Activated T-cell treated with anti-CD3 and anti-CD28 coated beads for 1 hour (primary cell): Measurements from ENCODE around the gene PMAIP1.
A peak's percentile ranks its signal among the peaks of the same experiment; 100 is the strongest.
"Not testable (repeated sequence)": the region's sequence is repeated elsewhere in the genome, so short reads cannot be mapped to it uniquely, and the experiment has no call there.

Experiments used
- DNase-seq: peaks from one replicate; pipeline ENCODE4 v3.0.0-alpha.2; 2020; ENCODE audit warnings: low read depth

Gene PMAIP1

DNA sequence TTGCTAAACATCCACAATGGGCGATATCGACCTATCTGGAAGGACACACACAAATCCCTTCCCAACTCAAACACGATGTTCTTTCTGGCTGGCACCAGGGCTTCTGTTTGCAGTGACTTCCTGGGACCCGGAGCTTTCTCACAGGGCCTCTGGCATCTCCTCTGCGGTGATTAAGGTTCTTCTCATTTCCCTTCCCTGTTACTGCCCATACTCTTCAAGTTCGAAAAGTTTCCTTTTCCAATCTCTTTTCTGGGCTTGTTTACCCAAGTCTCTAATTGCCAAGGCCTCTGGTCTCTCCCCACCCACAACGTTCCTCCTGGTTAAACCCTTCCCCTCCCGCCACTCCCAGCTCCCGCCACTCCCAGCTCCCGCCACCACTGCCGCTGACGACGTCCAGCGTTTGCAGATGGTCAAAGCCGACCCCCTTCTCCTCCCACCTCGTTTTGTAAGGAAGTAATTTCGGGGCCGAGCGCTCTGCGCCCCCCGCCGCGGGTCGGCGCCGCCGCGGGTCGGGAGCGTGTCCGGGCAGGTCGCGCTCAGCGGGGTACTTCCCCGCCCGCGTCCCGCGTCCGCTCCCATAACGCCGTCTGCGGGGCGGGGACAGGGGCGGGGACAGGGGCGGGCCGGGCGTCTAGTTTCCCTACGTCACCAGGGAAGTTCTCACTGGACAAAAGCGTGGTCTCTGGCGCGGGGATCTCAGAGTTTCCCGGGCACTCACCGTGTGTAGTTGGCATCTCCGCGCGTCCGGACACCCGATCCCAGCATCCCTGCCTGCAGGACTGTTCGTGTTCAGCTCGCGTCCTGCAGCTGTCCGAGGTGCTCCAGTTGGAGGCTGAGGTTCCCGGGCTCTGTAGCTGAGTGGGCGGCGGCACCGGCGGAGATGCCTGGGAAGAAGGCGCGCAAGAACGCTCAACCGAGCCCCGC, at the start of gene PMAIP1:
Gene PMAIP1 (plus strand): TSS at position 699 of the 924 bp plus-strand sequence. CDS start 182 bp downstream, at position 881.
- peak; percentile 76 for DNase-seq

DNA sequence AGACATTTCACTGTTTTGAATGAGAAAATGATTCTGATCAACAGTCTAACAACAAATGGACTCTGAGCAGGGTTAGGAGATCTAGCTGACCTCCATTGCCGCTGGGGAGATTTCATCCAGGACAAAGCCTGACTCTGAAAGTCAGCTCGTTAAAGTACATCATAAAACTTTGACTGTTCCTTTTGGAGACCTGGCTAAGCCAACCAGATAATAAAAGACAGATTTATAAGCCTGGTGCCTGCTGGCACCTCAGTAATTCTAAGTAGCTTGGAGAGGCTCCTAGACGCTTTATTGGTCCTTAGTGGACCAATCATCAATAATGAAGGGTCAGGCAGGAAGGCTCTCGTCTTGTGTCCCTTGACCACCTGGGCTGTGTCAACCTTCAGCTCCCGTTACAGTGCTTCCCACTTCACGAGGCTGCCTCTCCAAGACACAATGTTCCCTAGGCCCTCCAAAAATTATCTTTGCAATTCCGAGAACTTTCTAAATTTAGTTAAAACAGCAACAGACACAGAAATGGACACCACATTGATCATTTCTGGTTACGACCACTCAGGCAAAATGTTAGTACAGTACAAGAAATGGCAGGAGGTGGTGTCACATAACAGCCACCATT, 47.9 kb upstream of the PMAIP1 start:
- no peak for DNase-seq

GRCh38 chr18:59852548-59852947, 47.2 kb upstream of the PMAIP1 start:
- no peak for DNase-seq

DNA sequence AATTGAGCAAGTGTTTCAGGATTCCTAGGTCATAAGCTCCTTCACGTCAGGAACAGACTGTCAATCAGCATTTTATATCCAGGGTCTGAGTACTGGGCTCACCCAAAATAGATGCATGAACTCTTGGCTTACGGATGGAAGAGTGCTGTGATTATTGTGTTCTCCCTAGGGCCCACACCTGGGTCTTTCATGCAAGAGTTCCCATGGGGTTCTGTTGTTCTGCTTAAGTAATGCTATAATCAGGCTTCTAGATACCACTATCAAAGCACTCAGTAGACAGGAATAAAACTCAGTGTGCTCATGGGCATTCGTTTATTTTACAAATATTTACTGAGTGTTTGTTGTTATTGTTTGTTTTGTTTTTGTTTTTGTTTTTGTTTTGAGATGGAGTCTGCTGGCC, 46.4 kb upstream of the PMAIP1 start:
- DNase-seq: no peak

DNA sequence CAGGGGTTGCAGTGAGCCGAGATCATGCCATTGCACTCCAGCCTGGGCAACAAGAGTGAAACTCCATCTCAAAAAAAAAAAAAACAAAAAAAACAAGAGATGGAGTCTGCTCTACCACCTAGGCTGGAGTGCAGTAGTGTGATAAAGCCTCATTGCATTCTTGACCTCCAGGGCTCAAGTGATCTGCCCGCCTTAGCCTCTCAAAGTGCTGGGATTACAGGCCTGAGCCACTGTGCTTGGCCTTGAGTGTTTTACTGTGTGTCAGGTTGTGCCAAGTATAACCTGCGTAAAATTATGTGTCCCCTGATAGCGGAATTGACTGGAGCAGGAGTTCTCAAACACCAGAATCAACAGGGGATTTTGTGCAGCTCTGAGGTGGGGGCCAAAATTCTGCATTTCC, 45.8 kb upstream of the PMAIP1 start:
- DNase-seq: not testable (repeated sequence)

- no peak for DNase-seq
Measured at GRCh38 chr18:59861009-59861408, 38.8 kb upstream of the PMAIP1 start.

DNA sequence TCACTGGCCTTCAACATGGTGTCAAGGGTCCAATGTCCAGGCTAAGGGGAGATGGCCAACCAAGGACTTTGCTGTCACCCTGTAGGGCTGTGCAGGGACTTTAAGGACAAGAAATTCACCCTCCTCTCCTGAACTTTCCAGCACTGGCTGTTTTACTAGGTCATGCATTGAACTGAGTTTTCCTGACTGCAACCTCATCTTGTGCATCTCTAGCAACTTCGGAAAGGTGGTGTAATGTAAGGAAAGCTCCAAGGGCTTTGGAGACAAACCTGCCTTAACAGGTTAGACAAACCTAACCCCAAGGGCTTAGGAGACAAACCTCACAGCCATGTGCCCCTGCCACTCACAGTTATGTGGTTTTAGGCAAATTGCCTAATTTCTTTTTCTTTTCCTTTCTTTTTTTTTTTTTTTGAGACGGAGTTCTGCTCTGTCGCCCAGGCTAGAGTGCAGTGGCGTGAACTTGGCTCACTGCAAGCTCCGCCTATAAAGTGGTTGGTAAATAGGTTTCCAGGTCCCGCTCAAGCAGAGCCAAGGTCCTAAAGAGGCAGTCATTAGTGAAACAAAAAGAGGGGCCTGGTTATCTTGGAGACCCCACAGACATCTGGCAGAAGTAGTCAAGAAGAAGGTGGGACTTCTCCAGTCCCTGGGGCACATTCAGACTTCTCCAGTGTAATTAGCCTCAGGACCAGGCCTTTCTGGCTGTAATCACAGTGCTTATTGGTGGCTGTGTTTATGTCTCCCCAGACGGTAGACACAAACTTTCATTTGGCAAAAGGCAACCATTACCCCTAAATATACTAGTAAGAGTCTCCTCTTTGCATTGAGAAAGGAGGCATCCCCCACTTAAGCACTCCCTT, 37.6 kb upstream of the PMAIP1 start:
- DNase-seq: no peak

- DNase-seq: no peak
Measured at GRCh38 chr18:59865241-59865986, 34.4 kb upstream of the PMAIP1 start.

DNA sequence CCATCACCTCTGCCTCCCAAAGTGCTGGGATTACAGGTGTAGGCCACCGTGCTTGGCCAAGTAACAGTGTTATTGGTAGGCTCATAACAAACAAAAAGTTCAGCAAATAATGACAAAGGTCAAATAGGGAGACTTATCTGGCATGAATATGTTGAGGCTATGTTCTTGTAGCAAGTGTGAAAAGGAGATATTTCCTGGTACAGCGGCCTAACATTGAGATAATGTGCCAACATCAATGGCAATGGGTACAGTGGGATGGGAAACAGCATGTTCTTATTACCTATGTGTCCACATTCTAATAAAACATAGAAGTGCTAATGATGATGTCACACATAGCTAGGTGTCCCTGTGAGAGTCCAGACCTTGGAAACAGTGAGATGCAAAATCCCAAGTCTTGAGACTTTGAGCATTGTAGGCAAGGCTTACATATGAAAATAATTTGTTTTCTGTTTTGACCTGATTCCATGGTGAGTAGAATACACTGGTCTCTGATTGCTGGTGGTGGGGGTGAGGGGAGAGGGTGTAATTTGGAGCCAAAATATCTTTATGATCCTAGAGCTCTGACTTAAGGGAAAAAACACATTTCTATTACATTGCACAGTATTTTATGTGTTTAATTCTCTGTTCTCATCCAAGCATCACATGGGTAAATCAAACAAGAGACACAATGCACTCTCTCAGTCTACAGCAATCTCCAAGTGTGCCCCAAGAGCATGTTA, 33.1 kb upstream of the PMAIP1 start:
- DNase-seq: no peak

DNA sequence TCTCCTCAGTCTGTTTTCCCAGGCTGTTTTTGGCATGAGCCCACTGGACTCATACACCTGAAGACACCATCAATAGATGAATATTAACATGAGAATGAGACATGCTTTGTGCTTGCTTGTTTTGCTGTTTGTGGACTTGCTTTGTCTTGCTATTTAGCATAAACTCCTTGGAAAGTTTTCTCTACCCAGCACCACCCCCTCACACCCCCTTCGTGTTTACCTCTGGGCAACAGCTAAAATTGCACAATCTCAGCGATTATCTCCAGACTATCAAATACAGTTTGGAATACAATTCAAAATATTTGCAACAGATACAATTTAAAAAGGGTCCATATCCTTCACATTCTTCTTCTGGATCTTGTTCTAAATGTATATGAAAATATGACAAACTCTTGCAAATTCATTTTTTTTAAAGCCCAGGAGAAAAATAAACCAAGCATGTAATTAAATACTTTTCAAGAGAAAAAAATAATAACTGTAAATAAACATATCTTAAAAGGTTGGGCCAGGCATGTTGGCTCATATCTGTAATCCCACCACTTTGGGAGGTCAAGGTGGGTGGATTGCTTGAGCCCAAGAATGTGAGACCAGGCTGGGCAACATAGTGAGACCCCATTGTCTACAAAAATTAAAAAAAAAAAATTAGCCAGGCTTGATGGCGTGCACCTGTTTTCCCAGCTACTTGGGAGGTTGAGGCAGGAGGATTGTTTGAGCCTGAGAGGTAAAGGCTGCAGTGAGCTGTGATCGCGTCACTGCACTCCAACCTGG, 32.3 kb upstream of the PMAIP1 start:
- no peak for DNase-seq

- no peak for DNase-seq
Measured at GRCh38 chr18:59870623-59871130, 29.1 kb upstream of the PMAIP1 start.

DNA sequence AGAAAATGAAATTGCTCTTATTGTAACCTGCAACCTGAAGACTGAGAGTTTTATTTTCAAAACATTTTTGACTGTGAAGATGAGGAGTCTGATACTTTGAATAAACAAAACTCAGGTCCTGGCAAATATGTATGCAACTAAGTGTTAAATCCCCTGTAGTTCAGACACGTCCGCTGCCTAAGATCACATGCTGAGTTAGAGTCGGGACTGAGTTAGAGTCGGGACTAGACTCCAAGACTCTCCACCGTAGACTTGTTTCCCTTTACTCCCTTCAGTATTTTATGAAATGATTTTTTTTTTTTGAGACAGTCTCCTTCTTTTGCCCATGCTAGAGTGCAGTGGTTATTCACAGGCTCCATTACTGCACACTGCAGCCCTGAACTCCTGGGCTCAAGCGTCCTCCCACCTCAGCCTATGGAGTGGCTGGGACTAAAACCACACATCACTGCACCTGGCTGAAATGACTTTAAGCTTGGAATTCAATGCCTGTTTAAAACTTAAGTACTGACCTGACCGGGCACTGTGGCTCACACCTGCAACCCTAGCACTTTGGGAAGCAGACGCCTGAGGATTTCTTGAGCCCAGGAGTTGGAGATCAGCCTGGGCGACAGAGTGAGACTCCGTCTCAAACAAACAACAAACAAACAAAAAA, 28.0 kb upstream of the PMAIP1 start:
- no peak for DNase-seq

DNA sequence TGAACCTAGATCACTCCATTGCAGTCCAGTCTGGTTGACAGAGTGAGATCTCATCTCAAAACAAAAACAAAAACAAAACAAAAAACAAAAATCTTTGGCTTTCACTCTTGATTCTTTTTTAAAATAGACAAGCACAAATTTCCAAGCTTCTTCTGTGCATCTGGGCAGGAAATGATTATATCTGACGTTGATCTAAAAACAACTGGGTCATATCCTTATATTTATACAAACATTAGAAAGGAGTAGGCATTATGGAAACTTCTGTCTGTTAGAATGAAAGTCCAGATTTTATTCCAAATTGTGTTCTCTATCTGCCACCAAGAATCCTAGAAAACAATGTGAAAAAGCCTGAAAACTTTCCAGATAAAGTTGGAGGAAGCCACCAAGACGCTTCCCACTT, 26.2 kb upstream of the PMAIP1 start:
- DNase-seq: no peak

- DNase-seq: no peak
Measured at GRCh38 chr18:59874166-59874565, 25.6 kb upstream of the PMAIP1 start.

DNA sequence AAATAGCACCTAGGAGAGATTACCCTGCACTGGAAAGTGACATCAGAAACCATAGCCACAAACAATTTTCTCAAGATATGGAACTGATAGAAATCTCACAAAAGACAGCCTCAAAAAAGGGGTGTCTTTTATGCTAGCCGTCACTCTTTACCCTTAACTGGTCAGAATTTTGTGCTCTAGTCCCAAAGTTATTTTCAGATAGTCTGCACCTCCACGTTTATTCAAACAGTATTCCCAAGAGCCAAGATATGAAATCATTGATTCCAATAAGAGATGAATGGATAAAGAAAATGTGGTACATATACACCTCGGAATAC, 23.5 kb upstream of the PMAIP1 start:
- no peak for DNase-seq

DNA sequence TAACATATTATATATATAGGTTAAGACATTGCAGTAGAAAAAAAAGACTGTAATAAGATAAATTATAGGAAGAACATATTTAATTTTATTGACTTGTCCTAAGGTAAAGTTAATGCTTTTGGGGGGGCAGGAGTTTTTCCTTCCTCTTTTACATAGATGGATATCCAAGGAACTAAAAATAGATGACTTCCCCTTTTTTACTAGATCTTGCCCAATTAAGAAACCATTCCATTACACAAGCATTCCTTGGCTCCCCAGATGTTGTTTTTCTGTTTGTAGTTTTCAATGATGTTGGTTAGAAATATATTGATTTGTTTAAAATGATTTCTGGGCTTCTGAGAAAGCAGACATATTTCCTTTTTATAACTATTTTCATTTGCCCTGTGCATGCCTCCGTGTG, 22.4 kb upstream of the PMAIP1 start:
- no peak for DNase-seq

DNA sequence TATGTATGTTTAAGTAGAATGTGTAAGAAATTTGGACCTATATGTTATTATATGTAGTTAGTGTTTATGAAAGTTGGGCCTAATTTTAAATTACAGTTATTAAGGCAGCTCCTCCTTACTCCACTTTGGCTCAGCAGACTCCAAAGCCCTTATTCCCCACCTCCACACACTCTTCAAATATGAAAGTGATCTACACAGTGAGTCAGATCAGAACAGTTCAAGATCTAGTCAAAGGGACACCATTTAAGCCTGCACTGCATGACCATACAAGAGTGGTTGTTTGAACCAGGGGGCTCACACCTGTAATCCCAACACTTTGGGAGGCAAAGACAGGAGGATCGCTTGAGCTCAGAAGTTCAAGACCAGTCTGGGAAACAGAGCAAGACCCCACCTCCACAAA, 21.2 kb upstream of the PMAIP1 start:
- DNase-seq: no peak

DNA sequence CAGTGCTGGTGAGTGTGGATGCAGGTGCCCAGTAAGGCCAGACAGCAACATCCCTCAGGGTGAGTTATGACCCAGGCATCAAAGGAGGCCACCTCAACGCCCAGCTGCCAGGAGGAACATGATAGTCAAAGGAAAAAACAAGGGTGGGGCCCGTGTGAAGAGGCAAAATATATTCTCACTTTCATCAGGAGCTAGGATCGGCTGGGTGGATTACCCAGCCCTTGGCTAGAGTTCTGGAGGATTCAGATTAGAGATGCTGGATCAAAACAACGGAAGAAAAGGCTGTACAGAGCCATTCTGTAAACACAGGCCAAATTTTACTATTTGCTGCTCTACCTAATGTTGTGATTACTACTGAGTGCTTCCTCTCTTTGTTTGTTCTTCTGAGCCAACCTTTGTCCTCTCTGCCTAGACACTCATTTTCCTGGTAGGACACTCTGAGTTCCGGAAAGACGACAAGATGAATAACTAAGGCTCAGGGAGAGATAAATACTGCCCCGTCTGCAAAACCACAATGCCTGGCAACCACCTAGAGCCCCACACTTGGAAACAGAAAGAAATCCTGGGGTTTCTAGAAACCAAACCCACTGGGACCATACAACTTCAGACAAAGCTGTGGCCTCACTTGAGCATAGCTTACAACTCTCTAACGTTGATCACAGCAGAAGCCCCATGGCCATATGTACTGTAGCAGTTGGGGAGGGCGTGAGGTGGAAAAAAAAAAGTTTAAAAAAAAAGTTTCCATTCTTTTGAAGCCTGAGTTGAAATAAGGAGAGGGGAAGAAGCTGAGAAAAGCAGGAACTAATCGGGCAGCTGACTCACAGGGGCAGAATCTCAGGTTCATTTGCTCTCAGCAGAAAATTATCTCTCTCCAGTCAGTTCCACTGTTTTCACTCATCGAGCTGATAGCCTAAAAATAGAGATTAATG, 17.8 kb upstream of the PMAIP1 start:
- no peak for DNase-seq

DNA sequence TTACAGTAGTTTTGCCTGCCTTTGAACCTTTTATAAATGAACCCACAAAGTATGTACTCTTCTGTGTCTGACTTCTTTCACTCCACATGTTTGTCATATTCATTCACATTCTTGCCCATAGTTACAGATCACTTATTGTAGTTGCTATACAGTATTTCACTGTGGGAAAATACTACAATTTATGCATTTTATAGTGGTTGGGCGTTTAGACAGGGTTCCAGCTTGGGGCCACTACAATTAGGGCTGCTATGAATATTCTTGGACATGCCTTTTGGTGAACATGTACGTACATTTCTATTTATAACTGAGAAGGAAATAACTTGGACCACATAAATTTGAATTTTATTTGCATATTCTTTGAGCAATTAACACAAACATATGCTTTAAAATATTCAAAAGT, 15.4 kb upstream of the PMAIP1 start:
- no peak for DNase-seq
